Esophagus muscularis mucosa (tissue), 4 donors: ENCODE results near the gene SIAH3. TPM values are rescaled to one million over a fixed set of nuclear protein-coding genes. Genes with fewer than 3 reads are reported as not detected.

Experiments
- DNase-seq: peaks from one replicate; pipeline ENCODE4 v3.0.0-alpha.2; 2017; ENCODE audit errors: extremely low spot score
- H3K27ac ChIP-seq, 4 donors: fragments of 200-600 bp; sonication (generic); replicated peaks in 1 of 4; 1 replicate in 3 of 4; 2 replicates in 1 of 4; pipeline ENCODE4 v1.5.1; 2016 to 2019; ENCODE audit warnings: mild to moderate bottlenecking in 1 of 4
- H3K27me3 ChIP-seq, 4 donors: fragments of 200-600 bp; sonication (generic); one replicate each; pipeline versions ENCODE4 v1.5.1 to v1.6.0; 2016 to 2019
- H3K36me3 ChIP-seq, 4 donors: fragments of 200-600 bp; sonication (generic); one replicate each; pipeline ENCODE4 v1.5.1; 2016 to 2019
- H3K4me1 ChIP-seq, 4 donors: fragments of 200-600 bp; sonication (generic); one replicate each; pipeline ENCODE4 v1.5.1; 2016 to 2019
- H3K4me3 ChIP-seq, 4 donors: fragments of 200-600 bp; sonication (generic); 1 replicate in 2 of 4; 2 replicates in 2 of 4; pipeline ENCODE4 v1.5.1; 2016 to 2019; ENCODE audit warnings: mild to moderate bottlenecking in 4 of 4, moderate library complexity in 1 of 4
- H3K9me3 ChIP-seq, 4 donors: fragments of 200-600 bp; sonication (generic); 1 replicate in 3 of 4; 2 replicates in 1 of 4; pipeline ENCODE4 v1.5.1; 2016 to 2019
- CTCF ChIP-seq, 3 experiments: fragments of 200-600 bp in 2 of 3; fragments of 450-650 bp in 1 of 3; sonication (generic) in 2 of 3; IDR thresholded peaks; one replicate each; pipeline ENCODE4 v1.5.1; 2017 to 2019; ENCODE audit warnings: antibody characterized with exemption in 3 of 3, mild to moderate bottlenecking in 2 of 3, moderate library complexity in 1 of 3
- EP300 ChIP-seq: sonication (generic); formaldehyde crosslinking; IDR thresholded peaks from one replicate; pipeline ENCODE4 v1.6.1; 2017; ENCODE audit warnings: antibody characterized with exemption
- POLR2A ChIP-seq: fragments of 450-650 bp; IDR thresholded peaks from one replicate; pipeline ENCODE4 v1.6.1; 2017; ENCODE audit warnings: antibody characterized with exemption, moderate library complexity, mild to moderate bottlenecking, low read depth
- POLR2AphosphoS5 ChIP-seq, 2 donors: sonication (generic); formaldehyde crosslinking; IDR thresholded peaks; one replicate each; pipeline ENCODE4 v1.6.1; 2017; ENCODE audit warnings: antibody characterized with exemption in 2 of 2
- WGBS: methylation state at CpG from one replicate; pipeline ENCODE4 v1.1.5; 2018; 5-methylcytosine and 5-hydroxymethylcytosine counted together
- intact Hi-C: fragments of 100-400 bp; cut with DNase I; formaldehyde crosslinking; loops from one replicate; pipeline ENCODE4 v1.15.1; 2023
- small RNA-seq, 3 donors: library from RNA; depleted of rRNA; stranded (forward); fragments of <200 nt; gene quantifications; one replicate each; pipeline ENCODE3, GENCODE V24; 2016
- total RNA-seq, 4 donors: library from RNA; depleted of rRNA; stranded (reverse); fragments of >200 nt; gene quantifications; one replicate each; pipeline versions ENCODE4 v1.1.0 to v1.2.1, GENCODE V29; 2016

The SIAH3 gene
- total RNA-seq, 4 donors from 2014 or later: not detected

GRCh38 chr13:45728759-45729158, 122.8 kb downstream of the SIAH3 start:
- no peak overlapping the region for H3K4me3 ChIP-seq
- intact Hi-C loops: no loop called here
- peaks cover 0 to 6% (median 0%) of the 10 kb centered on the region in 4 donors for H3K27me3 ChIP-seq
- TF ChIP-seq POLR2AphosphoS5 (IDR thresholded peaks at IDR 0.05) (no peak), EP300 (no peak), POLR2A (no peak), CTCF (IDR thresholded peaks at IDR 0.05) (no peak)
- no peaks in the 10 kb centered on the region for H3K36me3 ChIP-seq
- no peak overlapping the region for H3K27ac ChIP-seq
- WGBS: 64% methylated on average over 6 of the region's 6 CpGs
- H3K4me1 ChIP-seq: no peaks in the 10 kb centered on the region
- H3K9me3 ChIP-seq: no peaks in the 10 kb centered on the region
- no peak for DNase-seq

Small RNAs within 50 kb of the gene (small RNA-seq; reads per million reads assigned to genes)
- 0 reads per million in 3 donors for gene RF00017

Other genes with a start within 250 kb of the SIAH3 start
- gene ERICH6B, start 236.0 kb downstream of the SIAH3 start, total RNA-seq: not detected
- not detected for gene CBY2, start 149.4 kb downstream of the SIAH3 start, total RNA-seq
- gene ZC3H13, start 201.0 kb upstream of the SIAH3 start, total RNA-seq: 10 to 100 TPM; 33.6 to 47.8 (median 36.4) TPM